H9 (cell line): ENCODE results near the gene PTPMT1. TPM values are rescaled to one million over a fixed set of nuclear protein-coding genes. Genes with fewer than 3 reads are reported as not detected.

Experiments used
- DNase-seq: peaks from one replicate; pipeline ENCODE4 v3.0.0-alpha.2; 2017
- H2AFZ ChIP-seq: one replicate; pipeline ENCODE4 v1.6.1; 2013; ENCODE audit warnings: mild to moderate bottlenecking, low read length, control low read depth, moderate library complexity
- H2AK5ac ChIP-seq: 2 replicates; pipeline ENCODE4 v1.6.1; 2013; ENCODE audit warnings: low read length, control low read depth, mixed read lengths; ENCODE audit not compliant: insufficient read length
- H2BK120ac ChIP-seq: one replicate; pipeline ENCODE4 v1.6.1; 2013; ENCODE audit warnings: low read depth, mild to moderate bottlenecking, low read length, control low read depth, inconsistent platforms; ENCODE audit not compliant: poor library complexity, severe bottlenecking
- H2BK12ac ChIP-seq: 2 replicates; pipeline ENCODE4 v1.6.1; 2013; ENCODE audit warnings: low read length, control low read depth, mixed read lengths, low read depth; ENCODE audit not compliant: insufficient read length
- H2BK15ac ChIP-seq: 2 replicates; pipeline ENCODE4 v1.6.1; 2013; ENCODE audit warnings: low read depth, low read length, control low read depth
- H2BK20ac ChIP-seq: one replicate; pipeline ENCODE4 v1.6.1; 2013; ENCODE audit warnings: low read depth, mild to moderate bottlenecking, low read length, control low read depth, inconsistent platforms; ENCODE audit not compliant: poor library complexity, severe bottlenecking
- H2BK5ac ChIP-seq: 2 replicates; pipeline ENCODE4 v1.6.1; 2013; ENCODE audit warnings: low read length, control low read depth, mixed read lengths; ENCODE audit not compliant: insufficient read length
- H3K14ac ChIP-seq: 2 replicates; pipeline ENCODE4 v1.6.1; 2013; ENCODE audit warnings: low read length, control low read depth; ENCODE audit not compliant: insufficient read depth
- H3K18ac ChIP-seq: 2 replicates; pipeline ENCODE4 v1.6.1; 2013; ENCODE audit warnings: low read depth, mild to moderate bottlenecking, mixed read lengths, low read length, control low read depth; ENCODE audit not compliant: insufficient read length
- H3K23ac ChIP-seq: 2 replicates; pipeline ENCODE4 v1.6.1; 2013; ENCODE audit warnings: low read length, control low read depth, mixed read lengths, low read depth; ENCODE audit not compliant: insufficient read length
- H3K23me2 ChIP-seq: 2 replicates; pipeline ENCODE4 v1.6.1; 2013; ENCODE audit warnings: low read depth, mild to moderate bottlenecking, mixed read lengths, low read length, control low read depth; ENCODE audit not compliant: insufficient read length, poor library complexity, severe bottlenecking
- H3K27ac ChIP-seq: 2 replicates; pipeline ENCODE4 v1.5.1; 2013; ENCODE audit warnings: low read length, control low read depth, mixed read lengths, low read depth; ENCODE audit not compliant: insufficient read length
- H3K27me3 ChIP-seq: 2 replicates; pipeline ENCODE4 v1.6.1; 2013; ENCODE audit warnings: low read length, control low read depth, inconsistent platforms; ENCODE audit not compliant: insufficient read depth
- H3K4ac ChIP-seq: 2 replicates; pipeline ENCODE4 v1.6.1; 2013; ENCODE audit warnings: low read depth, mild to moderate bottlenecking, control low read depth, inconsistent platforms, low read length, moderate library complexity
- H3K4me1 ChIP-seq: 2 replicates; pipeline ENCODE4 v1.6.1; 2013; ENCODE audit warnings: low read length, control low read depth, inconsistent platforms; ENCODE audit not compliant: insufficient read depth
- H3K4me2 ChIP-seq: 2 replicates; pipeline ENCODE4 v1.6.1; 2013; ENCODE audit warnings: low read length, control low read depth, mixed read lengths; ENCODE audit not compliant: insufficient read length, insufficient read depth
- H3K56ac ChIP-seq: 2 replicates; pipeline ENCODE4 v1.6.1; 2013; ENCODE audit warnings: low read depth, mild to moderate bottlenecking, mixed read lengths, low read length, control low read depth; ENCODE audit not compliant: insufficient read length
- H3K79me1 ChIP-seq: 2 replicates; pipeline ENCODE4 v1.6.1; 2013; ENCODE audit warnings: low read depth, mild to moderate bottlenecking, moderate library complexity, low read length, control low read depth, inconsistent platforms; ENCODE audit not compliant: insufficient read depth, poor library complexity, severe bottlenecking
- H3K79me2 ChIP-seq: 2 replicates; pipeline ENCODE4 v1.6.1; 2013; ENCODE audit warnings: low read length, control low read depth, inconsistent platforms; ENCODE audit not compliant: insufficient read depth
- H3K9ac ChIP-seq: 2 replicates; pipeline ENCODE4 v1.6.1; 2013; ENCODE audit warnings: low read length, control low read depth, mixed read lengths; ENCODE audit not compliant: insufficient read length; ENCODE audit errors: extremely low read depth
- H3K9me3 ChIP-seq: one replicate; pipeline ENCODE4 v1.6.1; 2013; ENCODE audit warnings: low read depth, low read length, inconsistent platforms; ENCODE audit not compliant: control insufficient read depth
- H3T11ph ChIP-seq: one replicate; pipeline ENCODE4 v1.6.1; 2013; ENCODE audit warnings: mild to moderate bottlenecking, low read length, control low read depth, inconsistent platforms
- H4K20me1 ChIP-seq: one replicate; pipeline ENCODE4 v1.6.1; 2013; ENCODE audit not compliant: control insufficient read depth, insufficient read length, insufficient read depth
- H4K5ac ChIP-seq: 2 replicates; pipeline ENCODE4 v1.6.1; 2013; ENCODE audit warnings: low read depth, mild to moderate bottlenecking, mixed read lengths, low read length, control low read depth; ENCODE audit not compliant: insufficient read length
- H4K8ac ChIP-seq: replicated peaks from 2 replicates; pipeline ENCODE4 v1.6.1; 2013; ENCODE audit warnings: low read length, control low read depth, mixed read lengths, low read depth; ENCODE audit not compliant: insufficient read length
- H4K91ac ChIP-seq: 2 replicates; pipeline ENCODE4 v1.6.1; 2013; ENCODE audit warnings: low read depth, mild to moderate bottlenecking, moderate library complexity, mixed read lengths, low read length, control low read depth; ENCODE audit not compliant: insufficient read length
- H3K27ac Mint-ChIP-seq, 3 experiments: 2 replicates in 2 of 3; 3 replicates in 1 of 3; pipeline ENCODE4 v1.8.0; 2020 to 2021; ENCODE audit warnings: mixed read lengths in 3 of 3, mild to moderate bottlenecking in 1 of 3, moderate library complexity in 1 of 3
- H3K27me3 Mint-ChIP-seq: 2 replicates; pipeline ENCODE4 v1.8.0; 2021; ENCODE audit warnings: low read depth, mild to moderate bottlenecking, moderate library complexity, mixed read lengths
- H3K36me3 Mint-ChIP-seq, 3 experiments: 2 replicates in 2 of 3; 3 replicates in 1 of 3; pipeline ENCODE4 v1.8.0; 2020 to 2021; ENCODE audit warnings: low read depth in 3 of 3, mixed read lengths in 3 of 3; ENCODE audit not compliant: insufficient read depth in 1 of 3
- H3K4me1 Mint-ChIP-seq, 2 experiments: 2 replicates each; pipeline ENCODE4 v1.8.0; 2020; ENCODE audit warnings: mixed read lengths in 2 of 2
- H3K4me3 Mint-ChIP-seq, 2 experiments: 2 replicates in 1 of 2; 3 replicates in 1 of 2; pipeline ENCODE4 v1.8.0; 2020 to 2021; ENCODE audit warnings: mild to moderate bottlenecking in 2 of 2, mixed read lengths in 2 of 2, moderate library complexity in 1 of 2
- H3K9me3 Mint-ChIP-seq, 2 experiments: 2 replicates in 1 of 2; 3 replicates in 1 of 2; pipeline ENCODE4 v1.8.0; 2020; ENCODE audit warnings: mild to moderate bottlenecking in 2 of 2, mixed read lengths in 2 of 2, moderate library complexity in 1 of 2
- CTCF ChIP-seq: fragments of 200-600 bp; sonication (generic); conservative IDR thresholded peaks from 3 replicates; pipeline ENCODE4 v1.8.0; 2021; ENCODE audit warnings: antibody characterized with exemption, mild to moderate bottlenecking
- WGBS: extraction: QIAGEN DNeasy Blood & Tissue Kit; methylation state at CpG from one replicate; pipeline ENCODE4 v1.1.7; 2013; ENCODE audit warnings: missing lambda C conversion rate, low lambda C conversion rate, mixed read lengths; ENCODE audit not compliant: insufficient read length; ENCODE audit errors: extremely low coverage; 5-methylcytosine and 5-hydroxymethylcytosine counted together
- total RNA-seq: library from RNA; stranded (reverse); gene quantifications from 2 replicates; pipeline ENCODE4 v1.2.1, GENCODE V29; 2021

Gene PTPMT1
- total RNA-seq, 1 experiment from 2014 or later: 72.9 TPM

DNA sequence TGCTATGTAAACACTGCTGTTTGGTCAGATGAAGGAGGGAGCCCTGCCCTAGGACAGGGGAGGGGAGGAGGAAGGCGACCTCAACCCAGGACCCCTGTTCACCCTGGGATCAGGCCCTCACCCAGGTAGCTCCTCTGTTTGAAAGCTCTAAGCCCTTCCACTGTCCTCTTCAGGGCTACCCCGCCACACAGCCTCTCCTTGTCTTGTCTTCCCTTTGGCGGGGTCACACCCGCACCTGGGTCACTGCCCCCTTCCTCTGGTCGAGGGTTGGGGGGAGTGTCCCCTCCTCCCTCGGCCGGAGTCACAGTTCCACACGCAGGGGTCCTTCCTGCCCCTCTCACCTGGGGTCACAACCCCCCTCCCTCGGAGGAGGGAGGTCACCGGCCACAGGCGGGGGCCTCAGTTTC is 463 bp upstream of the PTPMT1 start:
- H4K8ac ChIP-seq: no peak overlapping the region
- H3K79me2 ChIP-seq: no peaks in the 10 kb centered on the region; the same call in 1 of the 2 replicates
- no peak overlapping the region for H3K23ac ChIP-seq
- peaks cover 3% of the 10 kb centered on the region for H3K79me1 ChIP-seq
- Mint-ChIP-seq H3K9me3 (no peaks in the 10 kb centered on the region), H3K27ac (peak overlapping the region in 1 of 3 experiments; percentile 89; a peak in 1 of 7 replicates), H3K27me3 (no peaks in the 10 kb centered on the region), H3K36me3 (peaks cover 3 to 18% (median 11%) of the 10 kb centered on the region in 3 experiments; a peak in 5 of 7 replicates), H3K4me3 (peak overlapping the region; percentile 80 to 91), H3K4me1 (peaks cover 8 to 10% of the 10 kb centered on the region in 2 experiments)
- no peak overlapping the region for H2AK5ac ChIP-seq
- no peak overlapping the region for H3T11ph ChIP-seq
- no peak overlapping the region for H4K5ac ChIP-seq
- H3K27me3 ChIP-seq: no peaks in the 10 kb centered on the region
- H3K56ac ChIP-seq: no peak overlapping the region
- H2BK5ac ChIP-seq: no peak overlapping the region
- H2BK120ac ChIP-seq: no peak overlapping the region
- peak overlapping the region; percentile 79 for H3K18ac ChIP-seq
- H3K4me2 ChIP-seq: peak overlapping the region; percentile 53
- TF ChIP-seq CTCF: no peak
- H2AFZ ChIP-seq: no peak overlapping the region
- H4K20me1 ChIP-seq: no peaks in the 10 kb centered on the region
- H3K27ac ChIP-seq: no peak overlapping the region
- no peak overlapping the region for H4K91ac ChIP-seq
- H2BK20ac ChIP-seq: no peak overlapping the region
- no peaks in the 10 kb centered on the region for H3K4me1 ChIP-seq
- no peaks in the 10 kb centered on the region for H3K9me3 ChIP-seq
- no peak overlapping the region for H3K4ac ChIP-seq
- H3K9ac ChIP-seq: peak overlapping the region; percentile 45
- no peaks in the 10 kb centered on the region for H3K23me2 ChIP-seq
- H2BK15ac ChIP-seq: no peak overlapping the region
- H2BK12ac ChIP-seq: no peak overlapping the region
- H3K14ac ChIP-seq: peak overlapping the region; percentile 33
- WGBS: no CpG with 5 or more reads among the region's 11 CpGs
- DNase-seq: no peak
